Measurements from ENCODE around the gene SLC2A10.

The SLC2A10 gene

GRCh38 chr20:46725186-46726165, 16.0 kb downstream of the SLC2A10 start:
- no peak for TF ChIP-seq CTCF (IDR thresholded peaks at IDR 0.05; ENCODE audit: low read depth, low read length)
- no peak for DNase-seq (ENCODE audit: extremely low read depth, low read depth)

- no peak for TF ChIP-seq CTCF (IDR thresholded peaks at IDR 0.05; ENCODE audit: low read depth, low read length)
- DNase-seq (ENCODE audit: extremely low read depth, low read depth): no peak
Observed at GRCh38 chr20:46731770-46732169, 22.3 kb downstream of the SLC2A10 start.

- DNase-seq (ENCODE audit: extremely low read depth, low read depth): no peak
- TF ChIP-seq CTCF (IDR thresholded peaks at IDR 0.05; ENCODE audit: low read depth, low read length): no peak
Observed at GRCh38 chr20:46735436-46735835, 26.0 kb downstream of the SLC2A10 start.

GRCh38 chr20:46739431-46740213, 30.2 kb downstream of the SLC2A10 start:
- TF ChIP-seq CTCF (IDR thresholded peaks at IDR 0.05; ENCODE audit: low read depth, low read length): no peak

GRCh38 chr20:46740214-46740609, 30.8 kb downstream of the SLC2A10 start:
- no peak for TF ChIP-seq CTCF (IDR thresholded peaks at IDR 0.05; ENCODE audit: low read depth, low read length)
- DNase-seq (ENCODE audit: extremely low read depth, low read depth): no peak

More at GRCh38 chr20:46739431-46740213, 30.2 kb downstream of the SLC2A10 start:
- no peak for DNase-seq (ENCODE audit: extremely low read depth, low read depth)

- no peak for TF ChIP-seq CTCF (IDR thresholded peaks at IDR 0.05; ENCODE audit: low read depth, low read length)
- DNase-seq (ENCODE audit: extremely low read depth, low read depth): no peak
Observed at GRCh38 chr20:46741924-46742668, 32.6 kb downstream of the SLC2A10 start.
